Calu3 (cell line): ENCODE results near the gene OR2V1. TPM values are rescaled to one million over a fixed set of nuclear protein-coding genes. Genes with fewer than 3 reads are reported as not detected.

Experiments used
- BruUV-seq: library from RNA; stranded (reverse); fragments of 400-500 nt; replicated peaks from 2 replicates; lab custom pipeline; 2021; lab: Mats Ljungman, UMichigan
- CTCF ChIA-PET: fragments of 300-600 bp; sonication (Branson Sonifier 250); formaldehyde crosslinking; loops from one replicate; lab custom pipeline; 2022; ENCODE audit warnings: antibody characterized with exemption; lab: Charles Lee
- DNase-seq: peaks from one replicate; pipeline ENCODE4 v3.0.0; 2022
- H3K27ac Mint-ChIP-seq: one replicate; pipeline ENCODE4 v1.8.0; 2022; ENCODE audit warnings: mixed read lengths; ENCODE audit not compliant: unreplicated experiment
- H3K27me3 Mint-ChIP-seq: one replicate; pipeline ENCODE4 v1.8.0; 2022; ENCODE audit warnings: mixed read lengths; ENCODE audit not compliant: unreplicated experiment
- H3K36me3 Mint-ChIP-seq: one replicate; pipeline ENCODE4 v1.8.0; 2022; ENCODE audit warnings: mild to moderate bottlenecking, moderate library complexity, mixed read lengths; ENCODE audit not compliant: insufficient read depth, unreplicated experiment
- H3K4me1 Mint-ChIP-seq: one replicate; pipeline ENCODE4 v1.8.0; 2022; ENCODE audit warnings: mild to moderate bottlenecking, low read depth, mixed read lengths; ENCODE audit not compliant: unreplicated experiment
- H3K4me3 Mint-ChIP-seq: one replicate; pipeline ENCODE4 v1.8.0; 2022; ENCODE audit warnings: mild to moderate bottlenecking, low read depth, moderate library complexity, mixed read lengths; ENCODE audit not compliant: unreplicated experiment
- H3K9me3 Mint-ChIP-seq: one replicate; pipeline ENCODE4 v1.8.0; 2022; ENCODE audit warnings: low read depth, mixed read lengths; ENCODE audit not compliant: unreplicated experiment
- intact Hi-C: fragments of 100-400 bp; cut with micrococcal nuclease; formaldehyde crosslinking; loops from one replicate; pipeline ENCODE4 v1.10.0; 2022; ENCODE audit not compliant: unreplicated experiment
- total RNA-seq: library from RNA; stranded (reverse); gene quantifications from 2 replicates; pipeline ENCODE4 v1.2.3, GENCODE V29; 2022
- TF ChIP-seq, protein P1 (sequence below): fragments of 200-600 bp; IDR thresholded peaks from one replicate; pipeline ENCODE4 v1.8.0; 2022; ENCODE audit warnings: antibody characterized with exemption; ENCODE audit not compliant: unreplicated experiment

The OR2V1 gene
- total RNA-seq, 1 experiment from 2014 or later: not detected

- Mint-ChIP-seq H3K4me1 (no peaks in the 10 kb centered on the region), H3K9me3 (peaks cover 2% of the 10 kb centered on the region), H3K4me3 (no peak overlapping the region), H3K27me3 (peaks cover 79% of the 10 kb centered on the region), H3K27ac (no peak overlapping the region), H3K36me3 (no peaks in the 10 kb centered on the region)
- TF ChIP-seq, protein P1, sequence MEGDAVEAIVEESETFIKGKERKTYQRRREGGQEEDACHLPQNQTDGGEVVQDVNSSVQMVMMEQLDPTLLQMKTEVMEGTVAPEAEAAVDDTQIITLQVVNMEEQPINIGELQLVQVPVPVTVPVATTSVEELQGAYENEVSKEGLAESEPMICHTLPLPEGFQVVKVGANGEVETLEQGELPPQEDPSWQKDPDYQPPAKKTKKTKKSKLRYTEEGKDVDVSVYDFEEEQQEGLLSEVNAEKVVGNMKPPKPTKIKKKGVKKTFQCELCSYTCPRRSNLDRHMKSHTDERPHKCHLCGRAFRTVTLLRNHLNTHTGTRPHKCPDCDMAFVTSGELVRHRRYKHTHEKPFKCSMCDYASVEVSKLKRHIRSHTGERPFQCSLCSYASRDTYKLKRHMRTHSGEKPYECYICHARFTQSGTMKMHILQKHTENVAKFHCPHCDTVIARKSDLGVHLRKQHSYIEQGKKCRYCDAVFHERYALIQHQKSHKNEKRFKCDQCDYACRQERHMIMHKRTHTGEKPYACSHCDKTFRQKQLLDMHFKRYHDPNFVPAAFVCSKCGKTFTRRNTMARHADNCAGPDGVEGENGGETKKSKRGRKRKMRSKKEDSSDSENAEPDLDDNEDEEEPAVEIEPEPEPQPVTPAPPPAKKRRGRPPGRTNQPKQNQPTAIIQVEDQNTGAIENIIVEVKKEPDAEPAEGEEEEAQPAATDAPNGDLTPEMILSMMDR: no peak
- intact Hi-C loops: no loop called here
- CTCF ChIA-PET: no interaction called here
- DNase-seq: no peak
- BruUV-seq: no TSS peak
Observed at GRCh38 chr5:181145133-181145532, 14.2 kb upstream of the OR2V1 start.

DNA sequence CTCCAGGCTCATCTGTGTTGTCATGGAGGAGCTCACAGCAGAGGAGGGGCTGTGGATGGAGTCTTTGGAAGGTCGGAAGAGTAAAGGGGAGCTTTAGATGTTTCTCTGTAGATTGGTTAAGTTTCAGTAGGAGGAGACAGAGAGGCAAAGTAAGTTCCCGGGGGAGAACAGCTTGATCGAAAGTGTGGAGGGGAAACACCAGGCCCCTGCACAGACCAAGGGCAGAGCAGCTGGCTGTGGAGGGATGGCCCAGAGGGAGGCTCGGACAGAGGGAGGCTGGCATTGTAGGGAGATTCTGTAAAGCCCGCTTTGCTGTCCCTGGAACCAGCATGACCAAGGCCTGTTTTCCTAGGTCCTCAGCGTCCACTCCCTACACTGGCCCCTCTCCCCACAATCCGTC lies 11.1 kb upstream of the OR2V1 start:
- Mint-ChIP-seq H3K9me3 (peaks cover 9% of the 10 kb centered on the region), H3K4me1 (no peaks in the 10 kb centered on the region), H3K27ac (no peak overlapping the region), H3K4me3 (no peak overlapping the region), H3K27me3 (peaks cover 48% of the 10 kb centered on the region), H3K36me3 (no peaks in the 10 kb centered on the region)
- TF ChIP-seq, protein P1: no peak
- intact Hi-C loops: no loop called here
- CTCF ChIA-PET: interaction anchor here (0.6 kb wide), 1 partner anchor 123 kb away, joined by 5 read pairs; no protein-coding TSS in a partner anchor
- BruUV-seq: no TSS peak
- DNase-seq: no peak

- TF ChIP-seq, protein P1: no peak
- no peak for DNase-seq
- no peak overlapping the region for H3K27ac Mint-ChIP-seq
- intact Hi-C loops: no loop called here
- no peaks in the 10 kb centered on the region for H3K36me3 Mint-ChIP-seq
- CTCF ChIA-PET: no interaction called here
- H3K4me1 Mint-ChIP-seq: no peaks in the 10 kb centered on the region
- peaks cover 38% of the 10 kb centered on the region for H3K27me3 Mint-ChIP-seq
- no TSS peak for BruUV-seq
- H3K9me3 Mint-ChIP-seq: peaks cover 9% of the 10 kb centered on the region
- H3K4me3 Mint-ChIP-seq: no peak overlapping the region
Observed at GRCh38 chr5:181140766-181141165, 9.8 kb upstream of the OR2V1 start.

GRCh38 chr5:181138258-181138657 lies 7.3 kb upstream of the OR2V1 start:
- H3K27me3 Mint-ChIP-seq: peaks cover 36% of the 10 kb centered on the region
- no peaks in the 10 kb centered on the region for H3K36me3 Mint-ChIP-seq
- peaks cover 9% of the 10 kb centered on the region for H3K9me3 Mint-ChIP-seq
- TF ChIP-seq, protein P1: no peak
- intact Hi-C loops: no loop called here
- no peak for DNase-seq
- CTCF ChIA-PET: interaction anchor here (0.6 kb wide), 1 partner anchor 15 kb away, joined by 3 read pairs; no protein-coding TSS in a partner anchor
- H3K27ac Mint-ChIP-seq: no peak overlapping the region
- peaks cover 8% of the 10 kb centered on the region for H3K4me1 Mint-ChIP-seq
- BruUV-seq: no TSS peak
- no peak overlapping the region for H3K4me3 Mint-ChIP-seq
